HCT116 (cell line): ENCODE data around the gene EVX2.

Experiments used
- EGR1 ChIP-seq: IDR thresholded peaks from 2 replicates; pipeline ENCODE4 v1.6.1; 2012; ENCODE audit warnings: low read depth
- EZH2 ChIP-seq: fragments of 200-600 bp; sonication (generic); IDR thresholded peaks from 2 replicates; pipeline ENCODE4 v1.6.1; 2017; ENCODE audit warnings: antibody characterized with exemption, mixed run types
- EZH2phosphoT487 ChIP-seq: fragments of 200-600 bp; IDR thresholded peaks from 2 replicates; pipeline ENCODE4 v1.6.1; 2018; ENCODE audit warnings: antibody characterized with exemption, borderline replicate concordance
- JUND ChIP-seq: IDR thresholded peaks from 2 replicates; pipeline ENCODE4 v1.6.1; 2012
- POLR2A ChIP-seq: IDR thresholded peaks from 2 replicates; pipeline ENCODE4 v1.7.0; 2011; ENCODE audit warnings: borderline replicate concordance; ENCODE audit not compliant: insufficient read depth, insufficient read length; ENCODE audit errors: extremely low read depth
- POLR2AphosphoS5 ChIP-seq: IDR thresholded peaks from 2 replicates; pipeline ENCODE4 v1.6.1; 2011; ENCODE audit warnings: mild to moderate bottlenecking, low read depth, low read length, moderate library complexity
- RAD21 ChIP-seq: IDR thresholded peaks from 2 replicates; pipeline ENCODE4 v1.6.1; 2012; ENCODE audit warnings: low read depth, mild to moderate bottlenecking
- TCF7L2 ChIP-seq: IDR thresholded peaks from 2 replicates; pipeline ENCODE4 v1.7.0; 2011; ENCODE audit warnings: borderline replicate concordance, inconsistent platforms; ENCODE audit not compliant: insufficient read depth, insufficient read length; ENCODE audit errors: extremely low read depth
- ZFX ChIP-seq: fragments of 450-650 bp; IDR thresholded peaks from 2 replicates; pipeline ENCODE4 v1.6.1; 2017
- ZNF274 ChIP-seq: fragments of 200-500 bp; sonication (Bioruptor generic); IDR thresholded peaks from 2 replicates; pipeline ENCODE4 v1.6.1; 2014; ENCODE audit warnings: mild to moderate bottlenecking, low read depth, low read length, inconsistent platforms
- TF ChIP-seq, protein P1 (sequence below), 3 experiments: fragments of 200-600 bp in 1 of 3; sonication (generic) in 1 of 3; IDR thresholded peaks in 2 of 3; conservative IDR thresholded peaks in 1 of 3; 2 replicates each; pipeline ENCODE4 v1.5.1; 2012 to 2017; ENCODE audit warnings: low read depth in 2 of 3, low read length in 2 of 3, antibody characterized with exemption in 1 of 3, borderline replicate concordance in 1 of 3, control low read depth in 1 of 3, mild to moderate bottlenecking in 1 of 3, mixed read lengths in 1 of 3, mixed run types in 1 of 3, moderate library complexity in 1 of 3; ENCODE audit not compliant: insufficient read depth in 1 of 3
- TF ChIP-seq, protein P2 (sequence below): IDR thresholded peaks from 2 replicates; pipeline ENCODE4 v1.6.1; 2012
- TF ChIP-seq, protein P3 (sequence below): IDR thresholded peaks from 2 replicates; pipeline ENCODE4 v1.6.1; 2012; ENCODE audit warnings: low read depth

DNA sequence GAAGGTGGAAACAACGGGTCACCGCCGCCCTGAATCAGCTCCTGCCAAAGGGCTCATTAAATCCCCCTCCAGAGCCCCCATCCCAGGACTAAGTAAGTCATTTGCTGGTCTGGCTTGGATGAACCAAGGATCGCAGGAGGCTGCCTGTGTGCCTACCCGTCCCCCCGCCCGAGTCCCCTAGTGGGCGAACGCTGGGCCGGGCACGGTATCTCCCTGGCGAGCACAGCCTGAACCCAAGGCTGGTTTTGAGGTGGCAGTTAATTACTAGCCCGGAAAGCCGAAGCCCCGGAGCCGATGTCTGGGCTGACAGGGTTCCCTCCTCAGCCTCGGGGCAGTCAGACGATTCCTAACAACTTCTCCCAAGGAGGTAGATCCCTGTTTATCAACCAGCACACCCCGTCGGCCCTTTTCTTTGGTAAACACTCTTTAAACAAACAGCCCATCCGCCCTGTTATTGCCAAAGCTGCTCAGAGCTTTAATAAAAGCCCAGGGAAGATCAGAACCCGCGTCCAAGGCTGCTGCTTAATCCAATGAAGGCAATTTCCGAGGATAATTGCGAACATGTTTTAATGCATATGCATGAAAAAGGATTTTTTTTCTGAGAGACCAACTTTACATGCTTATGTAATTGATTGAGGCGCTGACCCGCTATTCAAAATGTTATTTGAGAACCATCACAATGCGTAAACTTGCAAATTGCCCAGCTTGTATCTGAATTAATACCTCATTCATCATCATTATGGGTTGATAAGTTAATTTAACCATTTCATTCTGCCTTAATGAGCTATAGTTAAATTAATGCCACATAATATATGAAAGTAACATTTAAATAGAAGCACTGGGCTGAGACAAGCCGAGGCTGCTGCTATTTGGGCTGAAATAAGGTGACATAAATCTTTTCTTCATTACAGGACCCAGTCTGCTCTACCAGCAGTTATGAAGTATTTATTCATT is 10.5 kb downstream of the EVX2 start:
- TF ChIP-seq, protein P1, sequence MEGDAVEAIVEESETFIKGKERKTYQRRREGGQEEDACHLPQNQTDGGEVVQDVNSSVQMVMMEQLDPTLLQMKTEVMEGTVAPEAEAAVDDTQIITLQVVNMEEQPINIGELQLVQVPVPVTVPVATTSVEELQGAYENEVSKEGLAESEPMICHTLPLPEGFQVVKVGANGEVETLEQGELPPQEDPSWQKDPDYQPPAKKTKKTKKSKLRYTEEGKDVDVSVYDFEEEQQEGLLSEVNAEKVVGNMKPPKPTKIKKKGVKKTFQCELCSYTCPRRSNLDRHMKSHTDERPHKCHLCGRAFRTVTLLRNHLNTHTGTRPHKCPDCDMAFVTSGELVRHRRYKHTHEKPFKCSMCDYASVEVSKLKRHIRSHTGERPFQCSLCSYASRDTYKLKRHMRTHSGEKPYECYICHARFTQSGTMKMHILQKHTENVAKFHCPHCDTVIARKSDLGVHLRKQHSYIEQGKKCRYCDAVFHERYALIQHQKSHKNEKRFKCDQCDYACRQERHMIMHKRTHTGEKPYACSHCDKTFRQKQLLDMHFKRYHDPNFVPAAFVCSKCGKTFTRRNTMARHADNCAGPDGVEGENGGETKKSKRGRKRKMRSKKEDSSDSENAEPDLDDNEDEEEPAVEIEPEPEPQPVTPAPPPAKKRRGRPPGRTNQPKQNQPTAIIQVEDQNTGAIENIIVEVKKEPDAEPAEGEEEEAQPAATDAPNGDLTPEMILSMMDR (IDR thresholded peaks at IDR 0.05 in 2 of 3, conservative IDR thresholded peaks at IDR 0.05 in 1 of 3; ENCODE audit: borderline replicate concordance in 1 of 3, insufficient read depth in 1 of 3, low read depth in 2 of 3, low read length in 2 of 3), result no peak
- TF ChIP-seq RAD21, result no peak
- TF ChIP-seq EGR1, result no peak
- TF ChIP-seq POLR2AphosphoS5, result no peak
- TF ChIP-seq POLR2A, result no peak
- TF ChIP-seq, protein P2, sequence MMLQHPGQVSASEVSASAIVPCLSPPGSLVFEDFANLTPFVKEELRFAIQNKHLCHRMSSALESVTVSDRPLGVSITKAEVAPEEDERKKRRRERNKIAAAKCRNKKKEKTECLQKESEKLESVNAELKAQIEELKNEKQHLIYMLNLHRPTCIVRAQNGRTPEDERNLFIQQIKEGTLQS, result no peak
- TF ChIP-seq EZH2phosphoT487, result no peak
- TF ChIP-seq EZH2, result no peak
- no peak for TF ChIP-seq ZNF274
- TF ChIP-seq JUND, result no peak
- TF ChIP-seq TCF7L2, result no peak
- TF ChIP-seq, protein P3, sequence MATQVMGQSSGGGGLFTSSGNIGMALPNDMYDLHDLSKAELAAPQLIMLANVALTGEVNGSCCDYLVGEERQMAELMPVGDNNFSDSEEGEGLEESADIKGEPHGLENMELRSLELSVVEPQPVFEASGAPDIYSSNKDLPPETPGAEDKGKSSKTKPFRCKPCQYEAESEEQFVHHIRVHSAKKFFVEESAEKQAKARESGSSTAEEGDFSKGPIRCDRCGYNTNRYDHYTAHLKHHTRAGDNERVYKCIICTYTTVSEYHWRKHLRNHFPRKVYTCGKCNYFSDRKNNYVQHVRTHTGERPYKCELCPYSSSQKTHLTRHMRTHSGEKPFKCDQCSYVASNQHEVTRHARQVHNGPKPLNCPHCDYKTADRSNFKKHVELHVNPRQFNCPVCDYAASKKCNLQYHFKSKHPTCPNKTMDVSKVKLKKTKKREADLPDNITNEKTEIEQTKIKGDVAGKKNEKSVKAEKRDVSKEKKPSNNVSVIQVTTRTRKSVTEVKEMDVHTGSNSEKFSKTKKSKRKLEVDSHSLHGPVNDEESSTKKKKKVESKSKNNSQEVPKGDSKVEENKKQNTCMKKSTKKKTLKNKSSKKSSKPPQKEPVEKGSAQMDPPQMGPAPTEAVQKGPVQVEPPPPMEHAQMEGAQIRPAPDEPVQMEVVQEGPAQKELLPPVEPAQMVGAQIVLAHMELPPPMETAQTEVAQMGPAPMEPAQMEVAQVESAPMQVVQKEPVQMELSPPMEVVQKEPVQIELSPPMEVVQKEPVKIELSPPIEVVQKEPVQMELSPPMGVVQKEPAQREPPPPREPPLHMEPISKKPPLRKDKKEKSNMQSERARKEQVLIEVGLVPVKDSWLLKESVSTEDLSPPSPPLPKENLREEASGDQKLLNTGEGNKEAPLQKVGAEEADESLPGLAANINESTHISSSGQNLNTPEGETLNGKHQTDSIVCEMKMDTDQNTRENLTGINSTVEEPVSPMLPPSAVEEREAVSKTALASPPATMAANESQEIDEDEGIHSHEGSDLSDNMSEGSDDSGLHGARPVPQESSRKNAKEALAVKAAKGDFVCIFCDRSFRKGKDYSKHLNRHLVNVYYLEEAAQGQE, result no peak
- TF ChIP-seq ZFX, result no peak
